KG1 (cell line): ENCODE results near the gene UBQLN4.
A peak's percentile ranks its signal among the peaks of the same experiment; 100 is the strongest.

Source experiments
- DNase-seq: peaks from one replicate; lab custom pipeline; 2025; lab: John Stamatoyannopoulos, UW

Gene UBQLN4

GRCh38 chr1:156053768-156054499 lies at the start of gene UBQLN4:
UBQLN4 (minus strand) TSS chr1:156053798; CDS start chr1:156053701, 97 bp downstream.
- peak; percentile 83 for DNase-seq

GRCh38 chr1:156102633-156103511 lies 49.3 kb upstream of the UBQLN4 start:
- no peak for DNase-seq

GRCh38 chr1:156101880-156102279 lies 48.3 kb upstream of the UBQLN4 start:
- DNase-seq: no peak

GRCh38 chr1:156100205-156100995 lies 46.8 kb upstream of the UBQLN4 start:
- DNase-seq: no peak

GRCh38 chr1:156099282-156099681 lies 45.7 kb upstream of the UBQLN4 start:
- no peak for DNase-seq

GRCh38 chr1:156098784-156099183 lies 45.2 kb upstream of the UBQLN4 start:
- DNase-seq: no peak

GRCh38 chr1:156097499-156098178 lies 44.0 kb upstream of the UBQLN4 start:
- DNase-seq: no peak

- DNase-seq: peak; percentile 68
These were observed 43.2 kb upstream of the UBQLN4 start for GRCh38 chr1:156096640-156097391.

- DNase-seq: no peak
These were observed 42.4 kb upstream of the UBQLN4 start for GRCh38 chr1:156095906-156096508.

- DNase-seq: no peak
These were observed 38.0 kb upstream of the UBQLN4 start for GRCh38 chr1:156091610-156092009.

GRCh38 chr1:156090840-156091188 lies 37.2 kb upstream of the UBQLN4 start:
- DNase-seq: peak; percentile 80

GRCh38 chr1:156090138-156090839 lies 36.7 kb upstream of the UBQLN4 start:
- DNase-seq: no peak

- DNase-seq: no peak
These were observed 36.1 kb upstream of the UBQLN4 start for GRCh38 chr1:156089704-156090103.

GRCh38 chr1:156086256-156086662 lies 32.7 kb upstream of the UBQLN4 start:
- no peak for DNase-seq

- no peak for DNase-seq
These were observed 30.5 kb upstream of the UBQLN4 start for GRCh38 chr1:156083800-156084790.

GRCh38 chr1:156082309-156083091 lies 28.9 kb upstream of the UBQLN4 start, which contains the start of gene MEX3A:
MEX3A (minus strand) TSS chr1:156082465; CDS start chr1:156081998, 467 bp downstream.
- DNase-seq: peak; percentile 18

GRCh38 chr1:156081917-156082308 lies 28.3 kb upstream of the UBQLN4 start:
- no peak for DNase-seq
